K562 (cell line): ENCODE results near the gene CIB2. TPM values are rescaled to one million over a fixed set of nuclear protein-coding genes. Genes with fewer than 3 reads are reported as not detected.

Source experiments
- ATAC-seq: fragments of 200-7000 bp; cut with Tn5 transposase; 3 replicates; pipeline ENCODE4 v1.9.1; 2020; ENCODE audit warnings: moderate library complexity
- BruUV-seq: library from RNA; stranded (reverse); fragments of 400-500 nt; replicated peaks from 2 replicates; lab custom pipeline; 2021; lab: Mats Ljungman, UMichigan
- CTCF ChIA-PET: fragments of 300-600 bp; formaldehyde crosslinking; extraction: SDS; loops from one replicate; lab custom pipeline; 2021; ENCODE audit warnings: low intra/inter-chr PET ratio; lab: Yijun Ruan, JAX
- POLR2A ChIA-PET: fragments of 300-600, 350-650 bp; sonication (Branson Sonifier 250); formaldehyde crosslinking; extraction: SDS; loops from one replicate; lab custom pipeline; 2021; ENCODE audit warnings: antibody characterized with exemption, inconsistent platforms; lab: Yijun Ruan, JAX
- DNase-seq, 4 experiments: peaks; one replicate each; pipeline versions ENCODE4 v3.0.0 to v3.0.0-alpha.2; 2011 to 2018; ENCODE audit warnings: low spot score in 3 of 4, mixed read lengths in 3 of 4; ENCODE audit errors: extremely low read depth in 1 of 4
- FAIRE-seq: peaks from 2 replicates; lab custom pipeline; 2011; peaks lifted over from hg19 to GRCh38; lab: Jason Lieb, UNC
- H2AFZ ChIP-seq: 2 replicates; pipeline ENCODE4 v1.6.0; 2011; ENCODE audit warnings: low read depth, low read length, control low read depth, inconsistent platforms
- H3K27ac ChIP-seq: fragments of 200-600 bp; 3 replicates; pipeline ENCODE4 v1.8.0; 2011; ENCODE audit warnings: low read depth, mild to moderate bottlenecking, control low read depth, inconsistent platforms, low read length, moderate library complexity, mixed read lengths; ENCODE audit errors: extremely low read depth
- H3K27me3 ChIP-seq, 2 experiments: fragments of 300-600 bp in 1 of 2; 2 replicates in 1 of 2; 3 replicates in 1 of 2; pipeline versions ENCODE4 v1.6.0 to v1.8.0; 2011; ENCODE audit warnings: inconsistent platforms in 2 of 2, low read length in 2 of 2, mild to moderate bottlenecking in 1 of 2, mixed read lengths in 1 of 2, moderate library complexity in 1 of 2; ENCODE audit not compliant: control insufficient read depth in 2 of 2, insufficient read depth in 2 of 2
- H3K36me3 ChIP-seq: fragments of 300-600 bp; 3 replicates; pipeline ENCODE4 v1.8.0; 2011; ENCODE audit warnings: mild to moderate bottlenecking, low read length, inconsistent platforms; ENCODE audit not compliant: control insufficient read depth, insufficient read depth
- H3K4me1 ChIP-seq, 2 experiments: fragments of 200-600 bp in 1 of 2; replicated peaks in 1 of 2; 2 replicates in 1 of 2; 3 replicates in 1 of 2; pipeline versions ENCODE4 v1.5.1 to v1.8.0; 2011; ENCODE audit warnings: inconsistent platforms in 2 of 2, low read length in 2 of 2, mild to moderate bottlenecking in 1 of 2, mixed read lengths in 1 of 2, moderate library complexity in 1 of 2; ENCODE audit not compliant: control insufficient read depth in 2 of 2, insufficient read depth in 2 of 2
- H3K4me2 ChIP-seq: 2 replicates; pipeline ENCODE4 v1.6.1; 2011; ENCODE audit warnings: low read length, control low read depth, inconsistent platforms, mixed read lengths; ENCODE audit not compliant: insufficient read depth
- H3K4me3 ChIP-seq: fragments of 200-600 bp; sonication (generic), shearing (Covaris generic); 2 replicates; pipeline ENCODE4 v1.5.1; 2016; ENCODE audit warnings: control low read depth, inconsistent platforms
- H3K79me2 ChIP-seq: fragments of 200-600 bp; 3 replicates; pipeline ENCODE4 v1.8.0; 2011; ENCODE audit warnings: low read length, inconsistent platforms; ENCODE audit not compliant: control insufficient read depth, insufficient read depth
- H3K9ac ChIP-seq, 2 experiments: 2 replicates each; pipeline versions ENCODE4 v1.6.0 to v1.6.1; 2011; ENCODE audit warnings: low read depth in 2 of 2, low read length in 2 of 2, control low read depth in 1 of 2, inconsistent platforms in 1 of 2, mild to moderate bottlenecking in 1 of 2, mixed read lengths in 1 of 2; ENCODE audit not compliant: insufficient read depth in 1 of 2
- H3K9me1 ChIP-seq: one replicate; pipeline ENCODE4 v1.6.0; 2011; ENCODE audit warnings: inconsistent platforms, mild to moderate bottlenecking, low read length, moderate library complexity; ENCODE audit not compliant: control insufficient read depth, insufficient read depth
- H3K9me3 ChIP-seq: replicated peaks from 2 replicates; pipeline ENCODE4 v1.5.1; 2011; ENCODE audit warnings: low read depth, low read length, inconsistent platforms; ENCODE audit not compliant: control insufficient read depth, insufficient read depth
- H4K20me1 ChIP-seq: replicated peaks from 2 replicates; pipeline ENCODE4 v1.6.1; 2011; ENCODE audit warnings: low read length, inconsistent platforms, mixed read lengths; ENCODE audit not compliant: control insufficient read depth, insufficient read depth
- GABPA ChIP-seq: fragments of 200-800 bp; sonication (Bioruptor generic); conservative IDR thresholded peaks from 2 replicates; pipeline ENCODE4 v1.6.1; 2016; ENCODE audit warnings: low read depth, missing genetic modification characterization, missing compliant biosample characterization
- WGBS: fragments of 100-300 bp; shearing (Covaris generic); methylation state at CpG from one replicate; pipeline ENCODE4 v1.1.6; 2016; ENCODE audit warnings: low coverage, mixed read lengths; ENCODE audit not compliant: insufficient coverage; ENCODE audit errors: missing lambda C conversion rate; 5-methylcytosine and 5-hydroxymethylcytosine counted together
- in situ Hi-C: fragments of 300-500 bp; cut with MboI; formaldehyde crosslinking; loops from 4 replicates; pipeline ENCODE4 v1.15.0; 2018; ENCODE audit warnings: inconsistent platforms, mixed read lengths
- intact Hi-C: fragments of 100-400 bp; cut with micrococcal nuclease; formaldehyde crosslinking; loops from 2 replicates; pipeline ENCODE4 v1.14.2; 2022
- polyA plus RNA-seq, 8 experiments: library from polyadenylated mRNA; depleted of rRNA in 4 of 8; stranded (reverse) in 5 of 8; unstranded in 3 of 8; fragments of >200 nt; fragmentation: Nextera tagmentation in 2 of 8; fragmentation: Illumina TruSeq in 1 of 8; extraction: Ambion mirVana in 2 of 8; extraction: Trizol in 1 of 8; gene quantifications; 2 replicates each; pipeline versions ENCODE4 v1.2.1 to v1.2.3, GENCODE V29; 2011 to 2014; ENCODE audit warnings: inconsistent platforms in 1 of 8, missing spikeins in 1 of 8
- total RNA-seq, 7 experiments: library from RNA; depleted of rRNA in 6 of 7; stranded (reverse); fragments of >200 nt in 6 of 7; fragmentation: Illumina TruSeq in 2 of 7; extraction: Trizol in 2 of 7; gene quantifications; 2 replicates each; pipeline versions ENCODE4 v1.2.1 to v1.2.3, GENCODE V29; 2011 to 2021; ENCODE audit warnings: low replicate concordance in 1 of 7
- TF ChIP-seq, protein P1 (sequence below): fragments of 450-650 bp; formaldehyde crosslinking; IDR thresholded peaks from 2 replicates; pipeline ENCODE4 v1.4.0; 2022; ENCODE audit warnings: missing genetic modification characterization

CIB2 gene
- total and polyA plus RNA-seq, 9 of the 15 experiments (the other 6 are each of a cell fraction or from before 2014, with no cell fraction given), result 1.5 to 37.4 (median 19.4) TPM

DNA sequence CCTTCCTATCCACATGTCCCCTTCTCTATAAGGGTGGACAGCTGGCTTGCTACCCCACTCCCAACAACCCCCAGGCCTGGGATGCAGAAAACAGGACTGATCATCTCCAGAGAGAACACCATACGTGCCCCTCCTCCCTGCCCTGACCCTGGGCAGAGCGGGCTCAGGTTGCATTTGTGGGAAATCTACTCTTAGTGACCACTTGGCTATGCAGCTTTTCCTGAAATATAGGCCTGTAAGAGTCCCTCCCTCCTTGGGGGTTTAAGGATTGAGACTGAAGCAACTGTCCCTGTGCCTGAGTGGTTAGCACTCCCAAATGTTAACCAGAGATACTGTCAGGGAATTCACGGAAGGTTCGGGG lies 27.1 kb downstream of the CIB2 start:
- TF ChIP-seq, protein P1, sequence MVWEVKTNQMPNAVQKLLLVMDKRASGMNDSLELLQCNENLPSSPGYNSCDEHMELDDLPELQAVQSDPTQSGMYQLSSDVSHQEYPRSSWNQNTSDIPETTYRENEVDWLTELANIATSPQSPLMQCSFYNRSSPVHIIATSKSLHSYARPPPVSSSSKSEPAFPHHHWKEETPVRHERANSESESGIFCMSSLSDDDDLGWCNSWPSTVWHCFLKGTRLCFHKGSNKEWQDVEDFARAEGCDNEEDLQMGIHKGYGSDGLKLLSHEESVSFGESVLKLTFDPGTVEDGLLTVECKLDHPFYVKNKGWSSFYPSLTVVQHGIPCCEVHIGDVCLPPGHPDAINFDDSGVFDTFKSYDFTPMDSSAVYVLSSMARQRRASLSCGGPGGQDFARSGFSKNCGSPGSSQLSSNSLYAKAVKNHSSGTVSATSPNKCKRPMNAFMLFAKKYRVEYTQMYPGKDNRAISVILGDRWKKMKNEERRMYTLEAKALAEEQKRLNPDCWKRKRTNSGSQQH (CRISPR knock-in tag), result no peak
- TF ChIP-seq GABPA (tag), result 0 out of 2 replicates have a peak, but pooled peaks have one; percentile 19
- TF ChIP-seq, all 486 proteins: peak for 1
- no peaks in the 10 kb centered on the region for H3K36me3 ChIP-seq
- in situ Hi-C loops (no loop called here), intact Hi-C loops (no loop called here)
- no peak overlapping the region for H3K4me3 ChIP-seq
- POLR2A ChIA-PET, result interaction anchor here (0.6 kb wide), 1 partner anchor 135 kb away, joined by 3 read pairs; no protein-coding TSS in a partner anchor
- H3K9me1 ChIP-seq, result no peaks in the 10 kb centered on the region
- WGBS, result 65% methylated on average over 4 of the region's 4 CpGs
- 0 out of 2 replicates have a peak, but pooled peaks cover 6% of the 10 kb centered on the region for H4K20me1 ChIP-seq
- H3K4me1 ChIP-seq, result peaks cover 0 to 7% of the 10 kb centered on the region in 2 experiments; a peak in 2 of 5 replicates
- FAIRE-seq (no peak), ATAC-seq (no peak), DNase-seq (no peak)
- CTCF ChIA-PET, result interaction anchor here (0.6 kb wide), 1 partner anchor 35 kb away, joined by 3 read pairs; no protein-coding TSS in a partner anchor
- H3K27ac ChIP-seq, result no peak overlapping the region
- H2AFZ ChIP-seq, result no peak overlapping the region
- no peaks in the 10 kb centered on the region for H3K9me3 ChIP-seq
- H3K4me2 ChIP-seq, result no peak overlapping the region
- BruUV-seq, result no TSS peak
- H3K27me3 ChIP-seq, result no peaks in the 10 kb centered on the region
- no peaks in the 10 kb centered on the region for H3K79me2 ChIP-seq
- H3K9ac ChIP-seq, result no peak overlapping the region; a peak in 1 of 4 replicates
